Measurements from ENCODE around the gene MAST4. TPM values are rescaled to one million over a fixed set of nuclear protein-coding genes. Genes with fewer than 3 reads are reported as not detected.

MAST4 gene
- total RNA-seq, 2 donors from 2014 or later: 11.0 to 11.5 TPM

DNA sequence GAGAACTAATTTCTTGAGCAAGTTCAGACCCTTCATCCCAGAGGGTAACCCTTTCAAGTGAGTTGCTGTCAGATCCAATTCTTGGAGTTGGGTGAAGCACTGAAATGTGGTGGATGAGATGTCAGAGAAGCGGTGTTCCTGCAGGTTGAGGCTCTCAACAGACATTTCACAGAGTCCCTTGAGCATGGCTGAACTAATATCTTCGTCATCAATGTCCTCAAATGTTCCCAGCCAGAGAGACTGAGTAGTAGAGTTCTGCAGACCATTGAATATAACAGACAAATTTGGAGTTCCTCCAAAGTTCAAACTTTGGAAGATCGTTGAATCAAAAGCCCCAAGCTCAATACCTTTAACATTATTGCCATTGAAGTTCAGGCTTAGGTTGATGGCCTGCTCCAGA, 587.7 kb downstream of the MAST4 start:
- no peaks in the 10 kb centered on the region for H3K36me3 Mint-ChIP-seq (ENCODE audit: low read depth)

GRCh38 chr5:67187006-67187715, 591.0 kb downstream of the MAST4 start:
- Histone ChIP-seq H3K36me3 (ENCODE audit: control insufficient read depth, insufficient read depth, low read length) (no peaks in the 10 kb centered on the region), H3K9me3 (ENCODE audit: control insufficient read depth, low read length) (peaks cover 8% of the 10 kb centered on the region), H3K4me1 (ENCODE audit: control insufficient read depth, insufficient read depth, low read length) (peaks cover 6% of the 10 kb centered on the region), H3K9ac (ENCODE audit: extremely low read depth, low read length, poor library complexity, severe bottlenecking) (no peak overlapping the region), H3K4me3 (ENCODE audit: low read length) (no peak overlapping the region), H3K27ac (ENCODE audit: low read depth, low read length) (no peak overlapping the region), H3K27me3 (ENCODE audit: control insufficient read depth, insufficient read depth, low read length, poor library complexity, severe bottlenecking) (no peaks in the 10 kb centered on the region)
- H3K9me3 Mint-ChIP-seq: peaks cover 7% of the 10 kb centered on the region
- no peak for TF ChIP-seq CTCF (conservative IDR thresholded peaks at IDR 0.05)
- H3K4me1 Mint-ChIP-seq: peaks cover 31% of the 10 kb centered on the region
- 100% methylated on average over 1 of the region's 1 CpG; no CpG with 5 or more reads in 1 of the 2 experiments for WGBS, 2 experiments (ENCODE audit: insufficient coverage in 1 of 2, insufficient read length in 1 of 2)
- peaks cover 9% of the 10 kb centered on the region for H3K27me3 Mint-ChIP-seq (ENCODE audit: insufficient read depth)
- no peak for DNase-seq
- H3K36me3 Mint-ChIP-seq (ENCODE audit: low read depth): no peaks in the 10 kb centered on the region
- no peak overlapping the region for H3K4me3 Mint-ChIP-seq
- H3K27ac Mint-ChIP-seq: no peak overlapping the region

More for the DNA sequence above, 587.7 kb downstream of the MAST4 start:
- 94 to 100% methylated on average over 2 to 3 of the region's 3 CpGs for WGBS, 2 experiments (ENCODE audit: insufficient coverage in 1 of 2, insufficient read length in 1 of 2)
- Mint-ChIP-seq H3K27me3 (ENCODE audit: insufficient read depth) (peaks cover 9% of the 10 kb centered on the region), H3K4me1 (peaks cover 14% of the 10 kb centered on the region), H3K4me3 (no peak overlapping the region), H3K27ac (no peak overlapping the region), H3K9me3 (no peaks in the 10 kb centered on the region)
- Histone ChIP-seq H3K27ac (ENCODE audit: low read depth, low read length) (no peak overlapping the region), H3K4me1 (ENCODE audit: control insufficient read depth, insufficient read depth, low read length) (no peaks in the 10 kb centered on the region), H3K27me3 (ENCODE audit: control insufficient read depth, insufficient read depth, low read length, poor library complexity, severe bottlenecking) (no peaks in the 10 kb centered on the region), H3K4me3 (ENCODE audit: low read length) (no peak overlapping the region), H3K36me3 (ENCODE audit: control insufficient read depth, insufficient read depth, low read length) (no peaks in the 10 kb centered on the region), H3K9ac (ENCODE audit: extremely low read depth, low read length, poor library complexity, severe bottlenecking) (no peak overlapping the region), H3K9me3 (ENCODE audit: control insufficient read depth, low read length) (no peaks in the 10 kb centered on the region)
- TF ChIP-seq CTCF (conservative IDR thresholded peaks at IDR 0.05): no peak
- DNase-seq: no peak

DNA sequence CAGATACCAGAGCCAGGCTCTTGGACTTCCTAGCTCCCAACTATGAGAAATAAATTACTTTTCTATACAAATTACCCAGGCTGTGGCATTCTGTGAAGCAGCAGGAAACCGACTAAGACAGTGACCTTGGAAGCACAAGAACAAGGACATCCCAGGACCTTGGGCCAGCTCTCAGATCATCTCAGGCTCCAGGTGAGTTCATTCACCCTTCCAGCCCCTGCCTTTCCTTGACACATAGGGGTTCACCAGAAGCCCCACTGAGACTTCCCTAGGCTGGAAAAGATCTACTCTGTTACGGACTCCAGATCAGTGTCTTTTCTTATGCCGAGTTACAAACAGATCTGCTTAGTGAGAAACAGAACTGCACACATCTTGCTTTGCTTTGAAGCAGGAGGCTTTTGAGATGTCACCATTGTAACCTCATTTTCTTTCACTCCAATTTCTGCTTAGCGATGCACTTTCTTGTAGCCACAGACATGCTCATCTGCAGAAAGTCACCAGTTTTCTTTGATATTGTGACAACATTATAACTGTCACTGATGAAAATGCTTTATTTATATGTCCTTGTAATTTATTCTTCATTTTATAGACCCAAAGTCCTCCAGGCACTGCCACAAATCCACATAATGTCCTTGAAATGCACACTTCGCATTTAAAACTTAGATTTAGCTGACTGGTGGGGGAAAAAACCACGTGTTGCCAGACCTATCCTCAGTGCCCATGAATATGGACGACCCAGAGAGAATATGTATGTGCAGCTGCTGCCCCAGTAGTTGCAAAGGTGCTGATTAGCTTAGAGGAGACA, 592.3 kb downstream of the MAST4 start:
- Mint-ChIP-seq H3K27me3 (ENCODE audit: insufficient read depth) (peaks cover 5% of the 10 kb centered on the region), H3K36me3 (ENCODE audit: low read depth) (peaks cover 2% of the 10 kb centered on the region), H3K4me1 (peaks cover 25% of the 10 kb centered on the region), H3K9me3 (peaks cover 15% of the 10 kb centered on the region), H3K27ac (no peak overlapping the region), H3K4me3 (no peak overlapping the region)
- no peak for TF ChIP-seq CTCF (conservative IDR thresholded peaks at IDR 0.05)
- peaks cover 6% of the 10 kb centered on the region for H3K4me1 ChIP-seq (ENCODE audit: control insufficient read depth, insufficient read depth, low read length)
- no peak for DNase-seq
- WGBS, 2 experiments (ENCODE audit: insufficient coverage in 1 of 2, insufficient read length in 1 of 2): 92 to 94% methylated on average over 7 of the region's 7 CpGs
- no peak overlapping the region for H3K9ac ChIP-seq (ENCODE audit: extremely low read depth, low read length, poor library complexity, severe bottlenecking)
- H3K36me3 ChIP-seq (ENCODE audit: control insufficient read depth, insufficient read depth, low read length): no peaks in the 10 kb centered on the region
- no peak overlapping the region for H3K4me3 ChIP-seq (ENCODE audit: low read length)
- H3K27ac ChIP-seq (ENCODE audit: low read depth, low read length): no peak overlapping the region
- H3K27me3 ChIP-seq (ENCODE audit: control insufficient read depth, insufficient read depth, low read length, poor library complexity, severe bottlenecking): no peaks in the 10 kb centered on the region
- peaks cover 16% of the 10 kb centered on the region for H3K9me3 ChIP-seq (ENCODE audit: control insufficient read depth, low read length)

Measured in endodermal cell (in vitro differentiated cells).